Superior temporal gyrus (tissue), 1 donor: ENCODE measurements around the gene CYP19A1.
"Not testable (repeated sequence)": the region's sequence is repeated elsewhere in the genome, so short reads cannot be mapped to it uniquely, and the experiment has no call there.

Source experiments
- DNase-seq: peaks from one replicate; pipeline ENCODE4 v3.0.0-alpha.2; 2016; ENCODE audit errors: extremely low spot score

The CYP19A1 gene

GRCh38 chr15:51298620-51299019 lies 39.8 kb downstream of the CYP19A1 start:
- peak; percentile 40 for DNase-seq

GRCh38 chr15:51290720-51291119 lies 47.7 kb downstream of the CYP19A1 start:
- DNase-seq: no peak

GRCh38 chr15:51289290-51289689 lies 49.1 kb downstream of the CYP19A1 start:
- DNase-seq: no peak

GRCh38 chr15:51288143-51289065 lies 50.0 kb downstream of the CYP19A1 start:
- DNase-seq: no peak

GRCh38 chr15:51286816-51287215 lies 51.6 kb downstream of the CYP19A1 start:
- no peak for DNase-seq

GRCh38 chr15:51285399-51285798 lies 53.0 kb downstream of the CYP19A1 start:
- no peak for DNase-seq

GRCh38 chr15:51284871-51285270 lies 53.5 kb downstream of the CYP19A1 start:
- no peak for DNase-seq

GRCh38 chr15:51283026-51283425 lies 55.4 kb downstream of the CYP19A1 start:
- DNase-seq: peak; percentile 52

- not testable (repeated sequence) for DNase-seq
These were observed 56.2 kb downstream of the CYP19A1 start for GRCh38 chr15:51282241-51282640.

GRCh38 chr15:51281368-51281967 lies 56.9 kb downstream of the CYP19A1 start:
- peak; percentile 87 for DNase-seq

- no peak for DNase-seq
These were observed 57.6 kb downstream of the CYP19A1 start for GRCh38 chr15:51280838-51281237.

GRCh38 chr15:51279391-51279790 lies 59.0 kb downstream of the CYP19A1 start:
- no peak for DNase-seq

- no peak for DNase-seq
These were observed 61.3 kb downstream of the CYP19A1 start for GRCh38 chr15:51277101-51277500.

GRCh38 chr15:51274956-51275355 lies 63.4 kb downstream of the CYP19A1 start:
- DNase-seq: no peak

GRCh38 chr15:51270706-51271105 lies 67.7 kb downstream of the CYP19A1 start:
- DNase-seq: peak; percentile 35

- no peak for DNase-seq
These were observed 68.9 kb downstream of the CYP19A1 start for GRCh38 chr15:51269496-51269895.

- DNase-seq: no peak
These were observed 70.7 kb downstream of the CYP19A1 start for GRCh38 chr15:51267703-51268083.

- peak; percentile 57 for DNase-seq
These were observed 71.2 kb downstream of the CYP19A1 start for GRCh38 chr15:51267051-51267702.

- no peak for DNase-seq
These were observed 71.7 kb downstream of the CYP19A1 start for GRCh38 chr15:51266656-51267050.

- DNase-seq: no peak
These were observed 73.3 kb downstream of the CYP19A1 start for GRCh38 chr15:51265037-51265555.

GRCh38 chr15:51263726-51264125 lies 74.7 kb downstream of the CYP19A1 start:
- DNase-seq: no peak

- no peak for DNase-seq
These were observed 75.3 kb downstream of the CYP19A1 start for GRCh38 chr15:51263116-51263515.
